Transverse colon (tissue), 3 donors: ENCODE results near the gene SPARC.

ENCODE experiments used
- CTCF ChIP-seq, 5 experiments: fragments of 200-600 bp in 3 of 5; fragments of 450-650 bp in 2 of 5; sonication (generic) in 3 of 5; IDR thresholded peaks; 1 replicate in 2 of 5; 2 replicates in 3 of 5; pipeline ENCODE4 v1.5.1; 2016 to 2017; ENCODE audit warnings: antibody characterized with exemption in 5 of 5, inconsistent platforms in 3 of 5, mild to moderate bottlenecking in 2 of 5, moderate library complexity in 1 of 5
- POLR2A ChIP-seq: fragments of 450-650 bp; IDR thresholded peaks from one replicate; pipeline ENCODE4 v1.6.1; 2016; ENCODE audit warnings: antibody characterized with exemption, mild to moderate bottlenecking, moderate library complexity

DNA sequence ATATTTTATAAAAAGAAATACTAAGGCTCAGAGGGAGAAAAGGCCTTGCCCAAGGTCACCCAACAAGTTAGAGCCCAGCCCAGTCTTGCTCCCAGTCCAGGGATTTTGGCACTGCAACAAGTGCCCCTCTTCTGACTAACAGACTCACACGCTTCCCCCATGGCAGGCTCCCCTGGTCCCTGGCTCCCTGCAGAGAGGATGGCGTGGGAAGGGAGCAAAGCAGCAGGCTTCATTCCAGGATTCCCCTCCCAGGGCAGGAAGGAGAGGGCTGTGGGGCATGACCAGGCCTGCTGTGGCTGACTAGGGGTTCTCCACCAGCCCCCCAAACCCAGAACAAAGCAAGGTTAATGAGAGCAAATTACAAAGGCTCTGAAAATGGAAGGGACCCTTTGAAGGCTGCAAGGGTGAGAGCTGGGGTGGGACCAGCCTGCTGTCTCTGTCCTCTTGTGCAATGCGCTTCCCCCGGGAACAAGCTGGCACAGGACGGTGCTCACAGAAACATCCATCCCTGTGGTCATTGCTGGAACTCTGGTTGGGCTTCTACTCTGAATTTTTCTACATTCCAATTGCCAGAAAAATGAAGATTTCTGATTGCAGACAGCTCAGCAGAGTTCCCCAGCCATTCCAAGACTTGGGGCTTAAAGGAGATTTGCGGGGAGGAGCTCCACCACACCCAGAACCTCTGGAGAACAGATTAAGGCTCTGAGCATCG lies 58.4 kb downstream of the SPARC start:
- TF ChIP-seq CTCF (IDR thresholded peaks at IDR 0.05) (no peak), POLR2A (no peak)
